Measurements from ENCODE around the gene MUC22. TPM values are rescaled to one million over a fixed set of nuclear protein-coding genes. Genes with fewer than 3 reads are reported as not detected.

The MUC22 gene
- total and polyA plus RNA-seq, 9 donors: not detected

- DNase-seq: no peak
- H3K27ac ChIP-seq: no peak within 1 kb of the TSS
- H3K9me3 ChIP-seq: no peaks in the 10 kb centered on the region
- peaks cover 4% of the 10 kb centered on the region for H3K4me1 ChIP-seq (ENCODE audit: insufficient read depth)
- 87 to 90% (median 89%) methylated on average over 6 of the region's 6 CpGs for WGBS, 3 donors
- H3K27me3 ChIP-seq: no peaks in the 10 kb centered on the region
- no peak within 1 kb of the TSS for H3K4me3 ChIP-seq
- intact Hi-C loops (cut with DNase I): no loop called here
- no peak for TF ChIP-seq EP300 (IDR thresholded peaks at IDR 0.05)
- TF ChIP-seq POLR2A (IDR thresholded peaks at IDR 0.05): no peak
- TF ChIP-seq CTCF (IDR thresholded peaks at IDR 0.05): no peak
- H3K36me3 ChIP-seq: no peaks in the 10 kb centered on the region
Observed at GRCh38 chr6:30983439-30983838, 26.8 kb upstream of the MUC22 start, which contains the start of gene MUC21. Gene MUC21 (plus strand): TSS chr6:30983718. CDS start chr6:30983959, 241 bp downstream.

- H3K27ac ChIP-seq: no peak overlapping the region
- DNase-seq: no peak
- H3K4me3 ChIP-seq: no peak overlapping the region
- 72 to 78% (median 74%) methylated on average over 5 of the region's 5 CpGs for WGBS, 3 donors
- peaks cover 2% of the 10 kb centered on the region for H3K4me1 ChIP-seq (ENCODE audit: insufficient read depth)
- intact Hi-C loops (cut with DNase I): no loop called here
- H3K27me3 ChIP-seq: no peaks in the 10 kb centered on the region
- TF ChIP-seq CTCF (IDR thresholded peaks at IDR 0.05) (no peak), POLR2A (IDR thresholded peaks at IDR 0.05) (no peak), EP300 (IDR thresholded peaks at IDR 0.05) (no peak)
- no peaks in the 10 kb centered on the region for H3K36me3 ChIP-seq
- no peaks in the 10 kb centered on the region for H3K9me3 ChIP-seq
Observed at GRCh38 chr6:30985490-30985889, 24.8 kb upstream of the MUC22 start.

- DNase-seq: no peak
- H3K27ac ChIP-seq: no peak overlapping the region
- TF ChIP-seq CTCF (IDR thresholded peaks at IDR 0.05): no peak
- no peak for TF ChIP-seq EP300 (IDR thresholded peaks at IDR 0.05)
- no peak for TF ChIP-seq POLR2A (IDR thresholded peaks at IDR 0.05)
- no peak overlapping the region for H3K4me3 ChIP-seq
- no peaks in the 10 kb centered on the region for H3K36me3 ChIP-seq
- intact Hi-C loops (cut with DNase I): no loop called here
- 81 to 93% (median 92%) methylated on average over 5 to 6 of the region's 6 CpGs for WGBS, 3 donors
- no peaks in the 10 kb centered on the region for H3K9me3 ChIP-seq
- H3K27me3 ChIP-seq: no peaks in the 10 kb centered on the region
- H3K4me1 ChIP-seq (ENCODE audit: insufficient read depth): peaks cover 2% of the 10 kb centered on the region
Observed at GRCh38 chr6:30987304-30987703, 23.0 kb upstream of the MUC22 start.

DNA sequence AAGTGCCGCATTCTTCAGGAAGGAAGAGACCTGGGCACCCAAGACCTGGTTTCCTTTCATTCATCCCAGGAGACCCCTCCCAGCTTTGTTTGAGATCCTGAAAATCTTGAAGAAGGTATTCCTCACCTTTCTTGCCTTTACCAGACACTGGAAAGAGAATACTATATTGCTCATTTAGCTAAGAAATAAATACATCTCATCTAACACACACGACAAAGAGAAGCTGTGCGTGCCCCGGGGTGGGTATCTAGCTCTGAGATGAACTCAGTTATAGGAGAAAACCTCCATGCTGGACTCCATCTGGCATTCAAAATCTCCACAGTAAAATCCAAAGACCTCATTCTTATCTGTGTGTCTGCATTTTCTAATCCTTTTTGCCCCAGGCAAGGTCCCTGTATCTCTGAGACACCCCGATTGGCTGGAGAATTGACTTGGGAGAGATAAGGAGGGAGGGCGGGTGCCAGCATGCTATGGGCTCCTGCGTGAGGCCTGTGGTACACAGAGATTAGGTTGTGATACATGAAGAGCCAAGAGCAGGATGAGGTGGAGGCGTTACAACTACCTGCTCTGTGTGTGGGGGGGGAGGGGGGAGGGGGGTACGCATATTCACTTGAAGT is 22.0 kb upstream of the MUC22 start:
- Histone ChIP-seq H3K36me3 (no peaks in the 10 kb centered on the region), H3K27me3 (no peaks in the 10 kb centered on the region), H3K9me3 (no peaks in the 10 kb centered on the region), H3K4me3 (no peak overlapping the region), H3K27ac (no peak overlapping the region), H3K4me1 (ENCODE audit: insufficient read depth) (no peaks in the 10 kb centered on the region)
- TF ChIP-seq EP300 (IDR thresholded peaks at IDR 0.05): no peak
- no peak for TF ChIP-seq POLR2A (IDR thresholded peaks at IDR 0.05)
- no peak for TF ChIP-seq CTCF (IDR thresholded peaks at IDR 0.05)
- no peak for DNase-seq
- intact Hi-C loops (cut with DNase I): no loop called here
- WGBS, 3 donors: 83 to 87% (median 85%) methylated on average over 9 of the region's 9 CpGs
